ENCODE measurements around the gene RYR3.

Gene RYR3

DNA sequence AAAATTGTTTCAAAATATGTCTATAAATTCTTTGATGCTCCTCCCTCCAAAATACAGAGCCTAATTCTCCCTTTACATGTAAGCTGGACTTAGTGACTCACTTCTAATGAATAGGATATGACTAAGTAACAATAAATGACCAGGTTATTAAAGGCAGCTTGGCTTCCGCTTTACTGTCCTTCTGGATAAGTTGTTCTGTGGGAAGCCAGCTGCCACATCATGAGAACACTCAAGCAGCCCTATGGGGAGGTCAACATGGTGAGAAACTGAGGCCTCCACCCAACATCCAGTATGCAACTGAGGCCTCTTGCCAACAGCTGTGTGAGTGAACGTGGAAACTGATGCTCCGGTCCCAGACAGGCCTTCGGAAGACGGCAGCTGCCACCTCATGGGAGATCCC, 410.2 kb downstream of the RYR3 start:
- no peaks in the 10 kb centered on the region for H3K36me3 ChIP-seq (replicated peaks; ENCODE audit: low read depth, low read length)
- H3K27me3 ChIP-seq (ENCODE audit: low read depth, low read length), result no peaks in the 10 kb centered on the region
- H3K9me3 ChIP-seq (ENCODE audit: insufficient read depth, low read length), result no peaks in the 10 kb centered on the region
- no peaks in the 10 kb centered on the region for H4K20me1 ChIP-seq (ENCODE audit: insufficient read depth, low read length)
- TF ChIP-seq CTCF (IDR thresholded peaks at IDR 0.05; ENCODE audit: low read depth, low read length), result no peak
- TF ChIP-seq EZH2phosphoT487 (IDR thresholded peaks at IDR 0.05; ENCODE audit: low read depth), result no peak
- H3K9ac ChIP-seq (ENCODE audit: low read length), result no peak overlapping the region
- H2AFZ ChIP-seq (ENCODE audit: low read depth, low read length), result no peak overlapping the region
- no peak overlapping the region for H3K4me3 ChIP-seq (ENCODE audit: low read length)
- peaks cover 31% of the 10 kb centered on the region for H3K4me1 ChIP-seq (ENCODE audit: low read length)
- H3K4me2 ChIP-seq (ENCODE audit: low read length), result no peak overlapping the region
- no peak overlapping the region for H3K27ac ChIP-seq (ENCODE audit: low read length)
- H3K79me2 ChIP-seq (ENCODE audit: low read length), result no peaks in the 10 kb centered on the region

- Histone ChIP-seq H3K27ac (ENCODE audit: low read length) (peak overlapping the region; percentile 30), H2AFZ (ENCODE audit: low read depth, low read length) (peak overlapping the region; percentile 34; the same call in 1 of the 2 replicates), H3K4me1 (ENCODE audit: low read length) (peaks cover 24% of the 10 kb centered on the region), H3K79me2 (ENCODE audit: low read length) (no peaks in the 10 kb centered on the region), H3K9me3 (ENCODE audit: insufficient read depth, low read length) (no peaks in the 10 kb centered on the region), H3K9ac (ENCODE audit: low read length) (no peak overlapping the region), H3K4me2 (ENCODE audit: low read length) (peak overlapping the region; percentile 59), H3K4me3 (ENCODE audit: low read length) (peak overlapping the region; percentile 14), H3K36me3 (replicated peaks; ENCODE audit: low read depth, low read length) (no peaks in the 10 kb centered on the region), H3K27me3 (ENCODE audit: low read depth, low read length) (no peaks in the 10 kb centered on the region), H4K20me1 (ENCODE audit: insufficient read depth, low read length) (no peaks in the 10 kb centered on the region)
- TF ChIP-seq CTCF (IDR thresholded peaks at IDR 0.05; ENCODE audit: low read depth, low read length), result no peak
- TF ChIP-seq EZH2phosphoT487 (IDR thresholded peaks at IDR 0.05; ENCODE audit: low read depth), result no peak
These were observed 411.4 kb downstream of the RYR3 start for GRCh38 chr15:33722005-33722672.

GRCh38 chr15:33722673-33723015, 411.9 kb downstream of the RYR3 start:
- Histone ChIP-seq H3K79me2 (ENCODE audit: low read length) (no peaks in the 10 kb centered on the region), H3K4me3 (ENCODE audit: low read length) (peak overlapping the region; percentile 14; the same call in 1 of the 2 replicates), H3K4me1 (ENCODE audit: low read length) (peaks cover 24% of the 10 kb centered on the region), H2AFZ (ENCODE audit: low read depth, low read length) (peak overlapping the region; percentile 34; the same call in 1 of the 2 replicates), H3K36me3 (replicated peaks; ENCODE audit: low read depth, low read length) (no peaks in the 10 kb centered on the region), H3K9me3 (ENCODE audit: insufficient read depth, low read length) (no peaks in the 10 kb centered on the region), H3K27me3 (ENCODE audit: low read depth, low read length) (no peaks in the 10 kb centered on the region), H3K27ac (ENCODE audit: low read length) (peak overlapping the region; percentile 30; the same call in 1 of the 2 replicates), H3K4me2 (ENCODE audit: low read length) (peak overlapping the region; percentile 59), H3K9ac (ENCODE audit: low read length) (no peak overlapping the region), H4K20me1 (ENCODE audit: insufficient read depth, low read length) (no peaks in the 10 kb centered on the region)
- TF ChIP-seq EZH2phosphoT487 (IDR thresholded peaks at IDR 0.05; ENCODE audit: low read depth) (no peak), CTCF (IDR thresholded peaks at IDR 0.05; ENCODE audit: low read depth, low read length) (no peak)

DNA sequence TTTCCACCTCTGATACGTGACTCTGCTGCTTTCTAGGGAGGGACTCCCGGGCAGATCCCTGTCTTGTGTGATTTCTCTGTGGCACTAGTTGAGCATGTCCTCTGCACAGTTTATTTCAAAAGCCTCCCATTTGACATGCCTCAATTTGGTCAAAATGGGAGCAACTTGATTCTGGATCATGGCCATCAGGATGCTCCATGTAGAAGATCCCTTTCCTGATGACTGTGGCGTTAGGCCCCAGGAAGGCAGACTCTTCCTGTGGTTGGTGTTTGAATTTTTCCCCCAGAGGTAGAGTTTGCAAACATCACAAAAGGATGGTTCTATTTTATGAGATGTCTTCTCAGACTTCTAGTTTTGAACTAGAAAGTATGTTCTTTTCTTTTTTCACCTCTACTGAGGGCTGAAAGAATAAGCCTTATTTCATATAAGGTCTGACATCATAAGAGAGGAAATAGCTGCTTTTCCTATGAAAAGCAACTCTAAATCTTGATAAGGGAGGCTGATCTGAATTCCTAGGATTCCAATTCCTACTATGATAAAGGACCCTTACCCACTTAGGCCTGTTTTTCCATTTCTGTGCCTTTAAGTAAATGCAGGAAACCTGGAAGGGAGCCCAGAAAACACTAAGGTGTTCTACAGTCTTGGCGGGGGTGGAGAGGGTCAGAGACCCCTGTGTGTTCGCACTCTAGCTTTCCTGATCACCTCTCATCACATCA, 413.7 kb downstream of the RYR3 start:
- Histone ChIP-seq H3K9me3 (ENCODE audit: insufficient read depth, low read length) (no peaks in the 10 kb centered on the region), H3K4me2 (ENCODE audit: low read length) (no peak overlapping the region), H3K36me3 (replicated peaks; ENCODE audit: low read depth, low read length) (no peaks in the 10 kb centered on the region), H3K27me3 (ENCODE audit: low read depth, low read length) (no peaks in the 10 kb centered on the region), H4K20me1 (ENCODE audit: insufficient read depth, low read length) (no peaks in the 10 kb centered on the region), H3K9ac (ENCODE audit: low read length) (no peak overlapping the region), H2AFZ (ENCODE audit: low read depth, low read length) (no peak overlapping the region), H3K79me2 (ENCODE audit: low read length) (no peaks in the 10 kb centered on the region), H3K4me1 (ENCODE audit: low read length) (peaks cover 24% of the 10 kb centered on the region), H3K27ac (ENCODE audit: low read length) (no peak overlapping the region), H3K4me3 (ENCODE audit: low read length) (no peak overlapping the region)
- no peak for TF ChIP-seq EZH2phosphoT487 (IDR thresholded peaks at IDR 0.05; ENCODE audit: low read depth)
- TF ChIP-seq CTCF (IDR thresholded peaks at IDR 0.05; ENCODE audit: low read depth, low read length), result no peak

Data from OCI-LY3 (cell line).